Colonic mucosa (tissue), 4 donors: ENCODE measurements around the gene CDIP1. TPM values are rescaled to one million over a fixed set of nuclear protein-coding genes. Genes with fewer than 3 reads are reported as not detected.

Experiments used
- DNase-seq: peaks from one replicate; pipeline ENCODE4 v3.0.0-alpha.2; 2020
- H3K27ac ChIP-seq: fragments of 200-600 bp; one replicate; pipeline ENCODE4 v1.8.0; 2021
- H3K27me3 ChIP-seq: fragments of 200-600 bp; one replicate; pipeline ENCODE4 v1.8.0; 2021
- H3K36me3 ChIP-seq: fragments of 200-600 bp; one replicate; pipeline ENCODE4 v1.8.0; 2021
- H3K4me1 ChIP-seq: fragments of 200-600 bp; one replicate; pipeline ENCODE4 v1.8.0; 2021; ENCODE audit warnings: mild to moderate bottlenecking
- H3K4me3 ChIP-seq: fragments of 200-600 bp; one replicate; pipeline ENCODE4 v1.8.0; 2021
- H3K9ac ChIP-seq, 2 donors: one replicate each; pipeline ENCODE4 v1.7.0; 2013; ENCODE audit warnings: control low read depth in 2 of 2, low read depth in 2 of 2, low read length in 2 of 2
- H3K9me3 ChIP-seq: fragments of 200-600 bp; one replicate; pipeline ENCODE4 v1.8.0; 2021
- CTCF ChIP-seq: fragments of 200-600 bp; IDR thresholded peaks from one replicate; pipeline ENCODE4 v1.8.0; 2022; ENCODE audit warnings: antibody characterized with exemption, mild to moderate bottlenecking
- intact Hi-C: fragments of 100-400 bp; cut with DNase I; formaldehyde crosslinking; loops from one replicate; pipeline ENCODE4 v1.14.1; 2022
- total RNA-seq, 2 donors: library from RNA; stranded (reverse); fragmentation: NEBNext Ultra II Directional in 1 of 2; extraction: Animal tissue kit (Norgen Biotek cat#: 25700) in 1 of 2; gene quantifications; one replicate each; pipeline ENCODE4 v1.2.1, GENCODE V29; 2021
- donor health status: healthy.
- donor health status: DM: no; HTN: no; CAD: no.
- donor health status: DM: no; HTN: no; CAD: no.

Gene CDIP1
- total RNA-seq, 2 donors from 2014 or later: 13.1 to 18.4 TPM

GRCh38 chr16:4467916-4468315, 70.7 kb downstream of the CDIP1 start:
- H3K4me1 ChIP-seq: no peaks in the 10 kb centered on the region
- intact Hi-C loops: no loop called here
- no peak overlapping the region for H3K4me3 ChIP-seq
- no peak for TF ChIP-seq CTCF
- H3K9ac ChIP-seq: no peak overlapping the region
- peaks cover 8% of the 10 kb centered on the region for H3K36me3 ChIP-seq
- H3K27ac ChIP-seq: no peak overlapping the region
- no peak for DNase-seq
- H3K27me3 ChIP-seq: no peaks in the 10 kb centered on the region
- no peaks in the 10 kb centered on the region for H3K9me3 ChIP-seq

- H3K27me3 ChIP-seq: no peaks in the 10 kb centered on the region
- no peak overlapping the region for H3K27ac ChIP-seq
- no peak overlapping the region for H3K4me3 ChIP-seq
- intact Hi-C loops: no loop called here
- TF ChIP-seq CTCF: no peak
- H3K4me1 ChIP-seq: no peaks in the 10 kb centered on the region
- no peak overlapping the region for H3K9ac ChIP-seq
- peaks cover 8% of the 10 kb centered on the region for H3K36me3 ChIP-seq
- no peaks in the 10 kb centered on the region for H3K9me3 ChIP-seq
- peak; percentile 23 for DNase-seq
These were observed 72.4 kb downstream of the CDIP1 start for GRCh38 chr16:4465977-4466779.

GRCh38 chr16:4463522-4464163, 74.9 kb downstream of the CDIP1 start:
- no peaks in the 10 kb centered on the region for H3K9me3 ChIP-seq
- intact Hi-C loops: no loop called here
- peaks cover 8% of the 10 kb centered on the region for H3K36me3 ChIP-seq
- H3K9ac ChIP-seq: no peak overlapping the region
- no peaks in the 10 kb centered on the region for H3K27me3 ChIP-seq
- no peak overlapping the region for H3K27ac ChIP-seq
- H3K4me1 ChIP-seq: no peaks in the 10 kb centered on the region
- TF ChIP-seq CTCF: no peak
- DNase-seq: no peak
- H3K4me3 ChIP-seq: no peak overlapping the region

- no peaks in the 10 kb centered on the region for H3K27me3 ChIP-seq
- no peak for TF ChIP-seq CTCF
- H3K4me1 ChIP-seq: no peaks in the 10 kb centered on the region
- no peak for DNase-seq
- H3K27ac ChIP-seq: no peak overlapping the region
- H3K36me3 ChIP-seq: peaks cover 8% of the 10 kb centered on the region
- intact Hi-C loops: no loop called here
- no peak overlapping the region for H3K9ac ChIP-seq
- H3K4me3 ChIP-seq: no peak overlapping the region
- H3K9me3 ChIP-seq: no peaks in the 10 kb centered on the region
These were observed 77.1 kb downstream of the CDIP1 start for GRCh38 chr16:4461250-4462085.

GRCh38 chr16:4460936-4461249, 77.7 kb downstream of the CDIP1 start:
- intact Hi-C loops: no loop called here
- Histone ChIP-seq H3K36me3 (peaks cover 8% of the 10 kb centered on the region), H3K9me3 (no peaks in the 10 kb centered on the region), H3K27me3 (no peaks in the 10 kb centered on the region), H3K4me1 (no peaks in the 10 kb centered on the region), H3K27ac (no peak overlapping the region), H3K9ac (no peak overlapping the region), H3K4me3 (no peak overlapping the region)
- no peak for TF ChIP-seq CTCF
- no peak for DNase-seq

Other genes with a start within 250 kb of the CDIP1 start
- 1 to 10 TPM in 1 of 2 donors, under 1 TPM in 1; 0.89 to 4.1 TPM for gene GLIS2, start 222.7 kb downstream of the CDIP1 start, total RNA-seq
- gene PAM16, start 187.5 kb downstream of the CDIP1 start, total RNA-seq: 10 to 100 TPM; 28.2 to 43.6 TPM
- gene VASN, start 166.9 kb downstream of the CDIP1 start, total RNA-seq: 1 to 10 TPM; 2.7 to 4.1 TPM
- gene CORO7, start 122.2 kb downstream of the CDIP1 start, total RNA-seq: 10 to 100 TPM; 37.2 to 55.9 TPM
- 10 to 100 TPM; 48.3 to 76.1 TPM for gene DNAJA3, start 112.9 kb downstream of the CDIP1 start, total RNA-seq
- gene NMRAL1, start 64.1 kb downstream of the CDIP1 start, total RNA-seq: 10 to 100 TPM; 25.8 to 40.2 TPM
- 10 to 100 TPM; 46.8 to 55.7 TPM for gene HMOX2, start 62.4 kb downstream of the CDIP1 start, total RNA-seq
- gene C16orf96, start 17.6 kb upstream of the CDIP1 start, total RNA-seq: under 1 TPM in 1 of 2 donors, not detected in 1; 0.08 TPM
- 10 to 100 TPM; 19.4 to 20.2 TPM for gene UBALD1, start 76.1 kb upstream of the CDIP1 start, total RNA-seq
- 10 to 100 TPM; 75.2 to 79.3 TPM for gene MGRN1, start 86.1 kb upstream of the CDIP1 start, total RNA-seq
- gene NUDT16L1, start 154.8 kb upstream of the CDIP1 start, total RNA-seq: 10 to 100 TPM; 50.7 to 80.1 TPM
- gene ANKS3, start 195.5 kb upstream of the CDIP1 start, total RNA-seq: 10 to 100 TPM; 10.1 to 23.2 TPM
- under 1 TPM; 0.61 to 0.69 TPM for gene DNAAF8, start 195.8 kb upstream of the CDIP1 start, total RNA-seq
- 10 to 100 TPM; 12.3 to 16.1 TPM for gene ZNF500, start 228.4 kb upstream of the CDIP1 start, total RNA-seq
- gene SEPTIN12, start 249.6 kb upstream of the CDIP1 start, total RNA-seq: not detected